Endothelial cell of umbilical vein (primary cell): ENCODE results near the gene PPIH. TPM values are rescaled to one million over a fixed set of nuclear protein-coding genes. Genes with fewer than 3 reads are reported as not detected.
"Not testable (repeated sequence)": the region's sequence is repeated elsewhere in the genome, so short reads cannot be mapped to it uniquely, and the experiment has no call there.

Experiments used
- BruUV-seq: library from RNA; stranded (reverse); fragments of 400-500 nt; replicated peaks from 2 replicates; lab custom pipeline; 2021; lab: Mats Ljungman, UMichigan
- CTCF ChIA-PET: fragments of 300-600, 350-600 bp; sonication (Branson Sonifier 250); formaldehyde crosslinking; loops from one replicate; lab custom pipeline; 2021; ENCODE audit warnings: antibody characterized with exemption, inconsistent platforms; lab: Charles Lee
- POLR2A ChIA-PET: fragments of 300-600, 350-600 bp; sonication (Branson Sonifier 250); formaldehyde crosslinking; loops from one replicate; lab custom pipeline; 2021; ENCODE audit warnings: antibody characterized with exemption, inconsistent platforms; lab: Charles Lee
- DNase-seq: peaks from one replicate; pipeline ENCODE4 v3.0.0-alpha.2; 2011; ENCODE audit warnings: low read depth, low spot score
- FAIRE-seq: peaks from 2 replicates; lab custom pipeline; 2011; peaks lifted over from hg19 to GRCh38; lab: Jason Lieb, UNC
- H2AFZ ChIP-seq: 2 replicates; pipeline ENCODE4 v1.6.0; 2012; ENCODE audit warnings: low read depth, low read length, control low read depth, inconsistent platforms
- H3K27ac ChIP-seq: 2 replicates; pipeline ENCODE4 v1.5.1; 2011; ENCODE audit warnings: low read depth, mild to moderate bottlenecking, control low read depth, low read length, moderate library complexity; ENCODE audit not compliant: insufficient read depth
- H3K27me3 ChIP-seq, 2 experiments: 2 replicates each; pipeline versions ENCODE4 v1.6.0 to v1.6.1; 2011; ENCODE audit warnings: low read length in 2 of 2, mixed read lengths in 1 of 2; ENCODE audit not compliant: control insufficient read depth in 2 of 2, insufficient read depth in 2 of 2
- H3K36me3 ChIP-seq, 2 experiments: 2 replicates in 1 of 2; 3 replicates in 1 of 2; pipeline ENCODE4 v1.5.1; 2011; ENCODE audit warnings: low read length in 2 of 2, mild to moderate bottlenecking in 1 of 2, moderate library complexity in 1 of 2; ENCODE audit not compliant: control insufficient read depth in 2 of 2, insufficient read depth in 2 of 2; ENCODE audit errors: extremely low read depth in 1 of 2
- H3K4me1 ChIP-seq: 3 replicates; pipeline ENCODE4 v1.5.1; 2011; ENCODE audit warnings: mild to moderate bottlenecking, low read length; ENCODE audit not compliant: control insufficient read depth, insufficient read depth; ENCODE audit errors: extremely low read depth
- H3K4me2 ChIP-seq: 2 replicates; pipeline ENCODE4 v1.6.1; 2011; ENCODE audit warnings: low read length, control low read depth, mixed read lengths; ENCODE audit not compliant: insufficient read depth
- H3K4me3 ChIP-seq, 3 experiments: fragments of 200-600 bp in 1 of 3; sonication (generic), shearing (Covaris generic) in 1 of 3; replicated peaks in 1 of 3; 2 replicates each; pipeline ENCODE4 v1.5.1; 2011 to 2016; ENCODE audit warnings: control low read depth in 3 of 3, low read length in 3 of 3, mild to moderate bottlenecking in 2 of 3, inconsistent platforms in 1 of 3, low read depth in 1 of 3, moderate library complexity in 1 of 3; ENCODE audit not compliant: insufficient read depth in 1 of 3
- H3K79me2 ChIP-seq: 2 replicates; pipeline ENCODE4 v1.6.0; 2012; ENCODE audit warnings: low read length, inconsistent platforms; ENCODE audit not compliant: control insufficient read depth, insufficient read depth
- H3K9ac ChIP-seq: replicated peaks from 2 replicates; pipeline ENCODE3; 2011; ENCODE audit warnings: low read length, control low read depth; ENCODE audit not compliant: insufficient read depth; ENCODE audit errors: extremely low read depth
- H3K9me1 ChIP-seq: replicated peaks from 3 replicates; pipeline ENCODE4 v1.6.0; 2011; ENCODE audit warnings: mild to moderate bottlenecking, low read length; ENCODE audit not compliant: control insufficient read depth, insufficient read depth; ENCODE audit errors: extremely low read depth
- H3K9me3 ChIP-seq: replicated peaks from 2 replicates; pipeline ENCODE4 v1.5.1; 2012; ENCODE audit warnings: low read length, inconsistent platforms; ENCODE audit not compliant: control insufficient read depth, insufficient read depth
- H4K20me1 ChIP-seq: replicated peaks from 2 replicates; pipeline ENCODE3; 2011; ENCODE audit warnings: mild to moderate bottlenecking, low read length; ENCODE audit not compliant: control insufficient read depth, insufficient read depth; ENCODE audit errors: extremely low read depth
- CTCF ChIP-seq, 2 donors: IDR thresholded peaks; 1 replicate in 1 of 2; 2 replicates in 1 of 2; pipeline ENCODE4 v1.5.1; 2011; ENCODE audit warnings: low read length in 2 of 2, mild to moderate bottlenecking in 2 of 2, moderate library complexity in 2 of 2, control low read depth in 1 of 2, inconsistent platforms in 1 of 2, low read depth in 1 of 2; ENCODE audit not compliant: insufficient read depth in 1 of 2; ENCODE audit errors: extremely low read depth in 1 of 2
- EZH2 ChIP-seq: IDR thresholded peaks from 2 replicates; pipeline ENCODE4 v1.6.1; 2012; ENCODE audit warnings: borderline replicate concordance, low read depth, mild to moderate bottlenecking, moderate library complexity, low read length, inconsistent platforms; ENCODE audit not compliant: severe bottlenecking
- FOS ChIP-seq: IDR thresholded peaks from 2 replicates; pipeline ENCODE4 v1.6.1; 2011; ENCODE audit warnings: mild to moderate bottlenecking, low read length, moderate library complexity, borderline replicate concordance; ENCODE audit not compliant: insufficient read depth
- GATA2 ChIP-seq: IDR thresholded peaks from 2 replicates; pipeline ENCODE4 v1.7.0; 2011; ENCODE audit warnings: low read depth, mild to moderate bottlenecking, moderate library complexity, mixed read lengths, low read length; ENCODE audit not compliant: insufficient read length, insufficient read depth
- JUN ChIP-seq: IDR thresholded peaks from 2 replicates; pipeline ENCODE4 v1.6.1; 2011; ENCODE audit warnings: borderline replicate concordance, low read depth; ENCODE audit not compliant: insufficient read length, insufficient read depth
- MAX ChIP-seq: IDR thresholded peaks from 2 replicates; pipeline ENCODE4 v1.6.1; 2011; ENCODE audit not compliant: insufficient read depth, insufficient read length
- MYC ChIP-seq: IDR thresholded peaks from one replicate; pipeline ENCODE4 v1.6.1; 2011; ENCODE audit warnings: mild to moderate bottlenecking, low read depth, low read length
- POLR2A ChIP-seq: IDR thresholded peaks from 2 replicates; pipeline ENCODE4 v1.6.1; 2012; ENCODE audit warnings: low read depth, mild to moderate bottlenecking, control low read depth, low read length
- POLR2AphosphoS5 ChIP-seq: IDR thresholded peaks from 2 replicates; pipeline ENCODE4 v1.6.1; 2012; ENCODE audit warnings: low read depth, mild to moderate bottlenecking, control low read depth, low read length, moderate library complexity; ENCODE audit not compliant: insufficient read depth
- dilution Hi-C: fragments of 300-500 bp; cut with MboI; formaldehyde crosslinking; loops from one replicate; pipeline ENCODE4 v1.15.0; 2019; ENCODE audit warnings: low sequenced_read_pairs; ENCODE audit not compliant: extremely low pct_ligation_motif_present
- intact Hi-C: fragments of 100-400 bp; cut with micrococcal nuclease; formaldehyde crosslinking; loops from one replicate; pipeline ENCODE4 v1.10.0; 2022
- polyA plus RNA-seq, 4 experiments: library from polyadenylated mRNA; depleted of rRNA in 3 of 4; stranded (reverse) in 3 of 4; unstranded in 1 of 4; fragments of >200 nt; gene quantifications; 2 replicates each; pipeline versions ENCODE4 v1.2.1 to v1.2.3, GENCODE V29; 2011 to 2012; ENCODE audit warnings: missing spikeins in 1 of 4
- total RNA-seq: library from RNA; stranded (reverse); gene quantifications from 2 replicates; pipeline ENCODE4 v1.2.3, GENCODE V29; 2021

PPIH gene
- total and polyA plus RNA-seq, 2 donors (not counting 3 experiments of a cell fraction or from before 2014, with no cell fraction given): 52.1 to 55.2 TPM

DNA sequence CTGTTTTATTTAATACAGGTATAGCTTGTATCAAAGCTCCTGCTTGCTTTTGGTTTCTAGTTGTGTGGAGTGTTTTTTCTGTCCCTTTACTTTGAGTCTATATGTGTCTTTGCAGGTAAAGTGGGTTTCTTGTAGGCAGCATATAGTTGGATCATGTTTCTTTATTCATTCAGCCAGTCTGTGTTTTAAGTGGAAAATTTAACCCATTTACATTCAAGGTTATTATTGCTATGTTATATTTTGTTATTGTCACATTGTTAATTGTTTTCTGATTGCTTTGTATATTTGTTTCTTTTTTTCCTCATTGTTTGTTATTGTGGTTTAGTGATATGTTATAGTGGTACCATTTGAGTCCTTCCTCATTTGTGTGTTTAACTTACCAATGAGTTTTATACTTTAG is 55.1 kb downstream of the PPIH start:
- no peak overlapping the region for H3K27ac ChIP-seq
- peaks cover 1 to 3% of the 10 kb centered on the region in 2 experiments for H3K36me3 ChIP-seq
- H3K4me3 ChIP-seq: no peak overlapping the region
- no peak for FAIRE-seq
- peaks cover 13% of the 10 kb centered on the region for H3K79me2 ChIP-seq
- CTCF ChIA-PET: no interaction called here
- H3K9ac ChIP-seq: no peak overlapping the region
- no peaks in the 10 kb centered on the region for H4K20me1 ChIP-seq
- no peaks in the 10 kb centered on the region for H3K27me3 ChIP-seq
- H3K4me2 ChIP-seq: no peak overlapping the region
- no peaks in the 10 kb centered on the region for H3K4me1 ChIP-seq
- no peaks in the 10 kb centered on the region for H3K9me1 ChIP-seq
- H2AFZ ChIP-seq: no peak overlapping the region
- POLR2A ChIA-PET: no interaction called here
- dilution Hi-C loops (no loop called here), intact Hi-C loops (no loop called here)
- TF ChIP-seq MYC: no peak
- no peak for TF ChIP-seq POLR2AphosphoS5
- TF ChIP-seq CTCF (IDR thresholded peaks at IDR 0.05; ENCODE audit: extremely low read depth in 1 of 2, insufficient read depth in 1 of 2, low read depth in 1 of 2, low read length in 2 of 2): no peak
- TF ChIP-seq POLR2A: no peak
- no peak for TF ChIP-seq EZH2
- no peak for TF ChIP-seq MAX
- no peak for TF ChIP-seq JUN
- no peak for TF ChIP-seq GATA2
- TF ChIP-seq FOS: no peak
- DNase-seq: no peak
- H3K9me3 ChIP-seq: no peaks in the 10 kb centered on the region
- BruUV-seq: no TSS peak

DNA sequence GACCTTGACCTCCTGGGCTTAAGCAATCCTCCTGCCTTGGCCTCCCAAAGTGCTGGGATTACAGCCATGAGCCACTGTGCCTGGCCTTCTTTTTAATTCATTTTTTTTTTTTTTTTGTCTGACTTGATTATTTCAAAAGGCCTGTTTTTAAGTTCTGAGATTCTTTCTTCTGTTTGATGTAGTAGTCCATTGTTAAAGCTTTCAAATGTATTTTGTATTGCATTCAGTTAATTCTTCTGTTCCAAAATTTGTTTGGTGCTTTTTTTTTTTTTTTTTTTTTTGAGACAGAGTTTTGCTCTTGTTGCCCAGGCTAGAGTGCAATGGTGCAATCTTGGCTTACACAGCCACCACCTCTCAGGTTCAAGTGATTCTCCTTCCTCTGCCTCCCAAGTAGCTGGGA is 56.2 kb downstream of the PPIH start:
- H2AFZ ChIP-seq, intact Hi-C loops, dilution Hi-C loops, H3K27me3 ChIP-seq, H4K20me1 ChIP-seq, H3K9me3 ChIP-seq, H3K9me1 ChIP-seq, H3K9ac ChIP-seq, BruUV-seq, FAIRE-seq, H3K4me1 ChIP-seq, DNase-seq, H3K4me2 ChIP-seq, POLR2A ChIA-PET, H3K36me3 ChIP-seq, H3K4me3 ChIP-seq, H3K27ac ChIP-seq: not testable (repeated sequence)
- CTCF ChIA-PET: interaction anchor here (0.8 kb wide), 1 partner anchor 22 kb away, joined by 3 read pairs; no protein-coding TSS in a partner anchor
- peaks cover 13% of the 10 kb centered on the region for H3K79me2 ChIP-seq
